Heart left ventricle (tissue), 13 donors: Measurements from ENCODE around the gene TENM3.

ENCODE experiments used
- POLR2A ChIP-seq, 2 donors: fragments of 450-650 bp; IDR thresholded peaks; one replicate each; pipeline ENCODE4 v1.6.1; 2017; ENCODE audit warnings: antibody characterized with exemption in 2 of 2, mild to moderate bottlenecking in 2 of 2, moderate library complexity in 2 of 2
- TF ChIP-seq, protein P1 (sequence below), 12 donors: fragments of 200-600 bp; sonication (generic) in 4 of 12; IDR thresholded peaks; one replicate each; pipeline versions ENCODE4 v1.5.0 to v1.8.0; 2018 to 2022; ENCODE audit warnings: antibody characterized with exemption in 12 of 12, mild to moderate bottlenecking in 5 of 12
- donor health status: ischemic (EF 13 %, LVEDD 7.1; RV severe dilation, severe dysfunction).
- donor health status: DM: no; HTN: yes; CAD: no.
- donor health status: DM: no; HTN: no; CAD: no.
- donor health status: ischemic (EF 25% LVEDD 6.9; RV normal size, moderate dysfunction).
- donor health status: ischemic (EF 25% LVEDD 5.7; RV mildly dilated, moderate dysfunction).
- donor health status: ischemic (EF 35%, LVEDD 5.7; RV mildly dilated, moderate dysfunction).
- donor health status: nonischemic (EF 11% LVEDD 7.7; RV severe dilation, severe dysfunction).
- donor health status: DM: yes; HTN: yes; CAD: no.
- donor health status: PGD.
- donor health status: ischemic (EF 29% LVEDD 5.4; RV normal size, mild dysfunction).
- donor health status: nonischemic (EF 23%, LVEDD 6.1; RV moderate dilation, normal function).

DNA sequence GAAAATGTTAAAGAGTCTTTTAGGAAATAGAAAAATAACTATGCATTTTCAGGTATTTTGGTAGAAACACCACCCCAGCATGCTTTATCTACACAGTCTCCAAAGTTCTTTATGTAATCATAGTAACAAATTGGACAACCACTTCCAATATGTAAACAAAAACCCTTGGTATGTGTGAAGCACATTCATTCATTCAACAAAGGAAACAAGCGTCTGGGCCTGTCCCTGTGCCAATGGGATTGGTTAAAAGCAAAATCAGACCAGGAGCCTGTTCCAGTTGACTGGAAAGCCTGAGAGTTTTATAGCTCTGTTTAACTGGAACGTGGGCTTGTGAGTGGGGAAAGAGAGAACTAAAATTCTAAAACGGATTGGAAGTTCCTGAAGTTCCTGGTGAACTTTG lies 41.3 kb upstream of the TENM3 start:
- no peak for TF ChIP-seq POLR2A (IDR thresholded peaks at IDR 0.05)
- TF ChIP-seq, protein P1, sequence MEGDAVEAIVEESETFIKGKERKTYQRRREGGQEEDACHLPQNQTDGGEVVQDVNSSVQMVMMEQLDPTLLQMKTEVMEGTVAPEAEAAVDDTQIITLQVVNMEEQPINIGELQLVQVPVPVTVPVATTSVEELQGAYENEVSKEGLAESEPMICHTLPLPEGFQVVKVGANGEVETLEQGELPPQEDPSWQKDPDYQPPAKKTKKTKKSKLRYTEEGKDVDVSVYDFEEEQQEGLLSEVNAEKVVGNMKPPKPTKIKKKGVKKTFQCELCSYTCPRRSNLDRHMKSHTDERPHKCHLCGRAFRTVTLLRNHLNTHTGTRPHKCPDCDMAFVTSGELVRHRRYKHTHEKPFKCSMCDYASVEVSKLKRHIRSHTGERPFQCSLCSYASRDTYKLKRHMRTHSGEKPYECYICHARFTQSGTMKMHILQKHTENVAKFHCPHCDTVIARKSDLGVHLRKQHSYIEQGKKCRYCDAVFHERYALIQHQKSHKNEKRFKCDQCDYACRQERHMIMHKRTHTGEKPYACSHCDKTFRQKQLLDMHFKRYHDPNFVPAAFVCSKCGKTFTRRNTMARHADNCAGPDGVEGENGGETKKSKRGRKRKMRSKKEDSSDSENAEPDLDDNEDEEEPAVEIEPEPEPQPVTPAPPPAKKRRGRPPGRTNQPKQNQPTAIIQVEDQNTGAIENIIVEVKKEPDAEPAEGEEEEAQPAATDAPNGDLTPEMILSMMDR (IDR thresholded peaks at IDR 0.05): no peak
